ENCODE data around the gene TREH. TPM values are rescaled to one million over a fixed set of nuclear protein-coding genes. Genes with fewer than 3 reads are reported as not detected.

The TREH gene
- total and polyA plus RNA-seq, 4 donors = 0.17 to 1.1 (median 0.19) TPM; not detected in 1

DNA sequence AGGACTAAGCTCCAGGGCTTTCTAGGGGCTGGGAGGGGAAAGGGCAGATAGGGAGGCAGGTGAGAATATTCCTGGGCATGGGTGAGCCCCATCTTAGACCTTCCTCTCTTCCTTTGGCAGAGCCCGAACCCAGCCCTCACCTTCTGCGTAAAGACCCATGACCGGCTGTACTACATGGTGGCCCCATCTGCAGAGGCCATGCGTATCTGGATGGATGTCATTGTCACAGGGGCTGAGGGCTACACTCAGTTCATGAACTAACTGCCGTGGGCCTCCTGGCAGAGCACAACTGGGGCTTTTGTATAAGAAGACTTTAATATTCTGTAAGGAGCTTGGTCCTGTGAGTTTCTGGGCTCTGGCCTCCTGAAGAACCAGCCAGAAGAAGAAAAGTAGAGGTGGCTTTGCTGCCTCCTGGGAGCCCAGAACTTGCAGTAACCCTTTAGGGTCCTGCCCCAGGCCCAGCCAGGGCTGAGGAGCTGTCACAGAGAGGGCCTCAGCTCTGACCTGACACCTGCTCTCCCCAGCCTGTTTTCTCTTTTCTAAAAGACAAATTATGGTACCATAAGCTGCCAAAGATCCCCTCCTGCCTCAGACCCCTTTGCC, 22.8 kb downstream of the TREH start:
- no peak for DNase-seq

DNA sequence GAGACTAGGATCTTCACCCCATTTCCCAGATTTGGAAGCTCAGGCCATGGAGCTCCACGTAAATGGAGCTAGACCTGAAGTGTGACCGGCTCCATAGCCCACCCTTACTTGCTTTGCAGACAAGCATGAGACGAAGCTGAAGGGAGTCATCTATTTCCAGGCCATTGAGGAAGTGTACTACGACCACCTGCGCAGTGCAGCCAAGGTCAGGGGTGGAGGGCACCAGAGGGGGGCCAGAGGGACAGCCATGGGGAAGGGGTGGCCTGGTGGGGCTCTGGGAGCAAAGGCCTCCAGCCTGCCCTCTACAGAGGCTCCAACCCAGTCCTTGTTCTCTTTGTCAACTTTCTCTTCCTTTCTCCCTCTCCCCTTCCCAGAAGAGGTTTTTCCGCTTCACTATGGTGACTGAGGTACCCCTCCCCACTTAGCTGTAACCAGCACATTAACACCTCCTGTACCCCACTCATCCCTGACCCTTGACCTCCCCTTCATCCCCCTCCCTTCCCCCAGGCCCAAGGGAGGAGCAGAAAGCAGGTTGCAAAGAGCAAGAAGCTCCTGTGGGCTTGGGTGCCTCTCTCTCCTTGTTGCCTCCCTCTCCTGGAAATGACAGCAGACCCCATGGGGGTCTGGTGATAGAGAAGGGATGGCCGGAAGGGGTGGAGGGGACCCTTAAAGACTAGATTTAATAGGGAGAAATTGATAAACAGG, 23.8 kb downstream of the TREH start:
- 90 to 92% methylated on average over 7 of the region's 7 CpGs for WGBS, 2 donors
- H3K4me3 ChIP-seq = no peak overlapping the region
- peaks cover 7 to 52% (median 32%) of the 10 kb centered on the region in 4 donors for H3K36me3 ChIP-seq (ENCODE audit: control insufficient read depth in 4 of 4, insufficient read depth in 4 of 4, low read length in 4 of 4)
- TF ChIP-seq, protein P1, sequence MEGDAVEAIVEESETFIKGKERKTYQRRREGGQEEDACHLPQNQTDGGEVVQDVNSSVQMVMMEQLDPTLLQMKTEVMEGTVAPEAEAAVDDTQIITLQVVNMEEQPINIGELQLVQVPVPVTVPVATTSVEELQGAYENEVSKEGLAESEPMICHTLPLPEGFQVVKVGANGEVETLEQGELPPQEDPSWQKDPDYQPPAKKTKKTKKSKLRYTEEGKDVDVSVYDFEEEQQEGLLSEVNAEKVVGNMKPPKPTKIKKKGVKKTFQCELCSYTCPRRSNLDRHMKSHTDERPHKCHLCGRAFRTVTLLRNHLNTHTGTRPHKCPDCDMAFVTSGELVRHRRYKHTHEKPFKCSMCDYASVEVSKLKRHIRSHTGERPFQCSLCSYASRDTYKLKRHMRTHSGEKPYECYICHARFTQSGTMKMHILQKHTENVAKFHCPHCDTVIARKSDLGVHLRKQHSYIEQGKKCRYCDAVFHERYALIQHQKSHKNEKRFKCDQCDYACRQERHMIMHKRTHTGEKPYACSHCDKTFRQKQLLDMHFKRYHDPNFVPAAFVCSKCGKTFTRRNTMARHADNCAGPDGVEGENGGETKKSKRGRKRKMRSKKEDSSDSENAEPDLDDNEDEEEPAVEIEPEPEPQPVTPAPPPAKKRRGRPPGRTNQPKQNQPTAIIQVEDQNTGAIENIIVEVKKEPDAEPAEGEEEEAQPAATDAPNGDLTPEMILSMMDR (IDR thresholded peaks at IDR 0.05; ENCODE audit: control extremely low read depth, extremely low read depth) = no peak
- peaks cover 0 to 4% (median 3%) of the 10 kb centered on the region in 5 donors for H3K4me1 ChIP-seq (ENCODE audit: control insufficient read depth in 5 of 5, insufficient read depth in 5 of 5, low read length in 5 of 5)
- no peak overlapping the region for H3K27ac ChIP-seq (ENCODE audit: low read depth in 1 of 2, low read length in 1 of 2)
- H3K9me3 ChIP-seq (ENCODE audit: control insufficient read depth in 4 of 4, insufficient read depth in 3 of 4, low read length in 3 of 4) = no peaks in the 10 kb centered on the region
- H3K27me3 ChIP-seq (ENCODE audit: control insufficient read depth in 3 of 3, insufficient read depth in 3 of 3, low read length in 2 of 3) = no peaks in the 10 kb centered on the region
- H3K9ac ChIP-seq (ENCODE audit: insufficient read depth in 1 of 2, low read length in 2 of 2) = no peak overlapping the region
- DNase-seq (no peak), ATAC-seq (ENCODE audit: insufficient read depth, low FRiP score) (no peak)

More for the DNA sequence above, 22.8 kb downstream of the TREH start:
- Histone ChIP-seq H3K27me3 (ENCODE audit: control insufficient read depth in 3 of 3, insufficient read depth in 3 of 3, low read length in 2 of 3) (no peaks in the 10 kb centered on the region), H3K27ac (ENCODE audit: low read depth in 1 of 2, low read length in 1 of 2) (no peak overlapping the region), H3K9ac (ENCODE audit: insufficient read depth in 1 of 2, low read length in 2 of 2) (no peak overlapping the region), H3K36me3 (ENCODE audit: control insufficient read depth in 4 of 4, insufficient read depth in 4 of 4, low read length in 4 of 4) (peaks cover 7 to 47% (median 26%) of the 10 kb centered on the region in 4 donors), H3K4me3 (no peak overlapping the region), H3K4me1 (ENCODE audit: control insufficient read depth in 5 of 5, insufficient read depth in 5 of 5, low read length in 5 of 5) (peaks cover 0 to 4% (median 3%) of the 10 kb centered on the region in 5 donors), H3K9me3 (ENCODE audit: control insufficient read depth in 4 of 4, insufficient read depth in 3 of 4, low read length in 3 of 4) (no peaks in the 10 kb centered on the region)
- TF ChIP-seq, protein P1 (IDR thresholded peaks at IDR 0.05; ENCODE audit: control extremely low read depth, extremely low read depth) = no peak
- 92 to 93% methylated on average over 5 of the region's 5 CpGs for WGBS, 2 donors
- no peak for ATAC-seq (ENCODE audit: insufficient read depth, low FRiP score)

DNA sequence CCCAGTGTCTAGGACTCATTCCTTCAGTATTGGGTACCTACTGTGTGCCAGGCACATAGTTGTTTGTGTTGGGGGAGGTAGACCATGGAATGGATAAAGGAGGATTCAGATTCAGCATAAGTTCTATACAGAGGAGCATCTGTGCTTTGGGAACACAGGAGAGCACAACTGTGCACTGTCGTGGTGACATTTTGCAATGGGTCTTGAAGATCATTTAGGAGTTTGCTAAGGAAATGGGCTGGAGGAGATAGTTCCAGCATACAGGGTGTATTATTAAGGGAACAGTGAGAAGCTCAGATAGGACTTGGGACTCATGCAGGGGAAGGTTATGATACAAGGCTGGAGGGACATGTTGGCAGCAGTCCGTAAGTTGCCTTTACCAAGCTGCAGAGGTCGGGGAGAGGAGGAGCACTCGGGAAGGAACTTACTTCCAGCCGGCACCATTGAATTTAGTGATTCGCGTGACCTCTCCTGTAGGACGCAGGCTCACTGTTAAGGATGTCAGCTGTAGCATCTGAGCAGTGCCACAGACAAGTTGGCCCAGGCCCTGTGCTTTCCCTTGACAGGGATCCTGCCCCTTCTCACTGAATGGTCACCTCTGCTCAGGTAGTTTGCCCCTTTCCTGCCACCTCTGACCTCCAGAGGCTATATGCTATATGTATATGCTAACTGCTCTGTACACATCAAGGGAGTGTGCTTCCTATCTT, 25.6 kb downstream of the TREH start:
- Histone ChIP-seq H3K9ac (ENCODE audit: insufficient read depth in 1 of 2, low read length in 2 of 2) (no peak overlapping the region), H3K4me3 (no peak overlapping the region), H3K4me1 (ENCODE audit: control insufficient read depth in 5 of 5, insufficient read depth in 5 of 5, low read length in 5 of 5) (no peaks in the 10 kb centered on the region), H3K27me3 (ENCODE audit: control insufficient read depth in 3 of 3, insufficient read depth in 3 of 3, low read length in 2 of 3) (no peaks in the 10 kb centered on the region), H3K36me3 (ENCODE audit: control insufficient read depth in 4 of 4, insufficient read depth in 4 of 4, low read length in 4 of 4) (peaks cover 13 to 64% (median 44%) of the 10 kb centered on the region in 4 donors), H3K9me3 (ENCODE audit: control insufficient read depth in 4 of 4, insufficient read depth in 3 of 4, low read length in 3 of 4) (no peaks in the 10 kb centered on the region), H3K27ac (ENCODE audit: low read depth in 1 of 2, low read length in 1 of 2) (no peak overlapping the region)
- DNase-seq = no peak
- WGBS, 2 donors = 92 to 93% methylated on average over 8 of the region's 8 CpGs
- TF ChIP-seq, protein P1 (IDR thresholded peaks at IDR 0.05; ENCODE audit: control extremely low read depth, extremely low read depth) = no peak
- no peak for ATAC-seq (ENCODE audit: insufficient read depth, low FRiP score)

All from lung (tissue), 12 donors.